GM19372 (cell line): ENCODE data around the gene NRTN.
"Not testable (repeated sequence)": the region's sequence is repeated elsewhere in the genome, so short reads cannot be mapped to it uniquely, and the experiment has no call there.

ENCODE experiments used
- ATAC-seq: cut with Tn5 transposase; IDR thresholded peaks from one replicate; pipeline ENCODE4 v1.9.1; 2021; ENCODE audit warnings: mild to moderate bottlenecking, low read depth, moderate library complexity; ENCODE audit not compliant: unreplicated experiment

The NRTN gene

GRCh38 chr19:5864725-5865486 is 60.0 kb downstream of the NRTN start:
- ATAC-seq: no peak

DNA sequence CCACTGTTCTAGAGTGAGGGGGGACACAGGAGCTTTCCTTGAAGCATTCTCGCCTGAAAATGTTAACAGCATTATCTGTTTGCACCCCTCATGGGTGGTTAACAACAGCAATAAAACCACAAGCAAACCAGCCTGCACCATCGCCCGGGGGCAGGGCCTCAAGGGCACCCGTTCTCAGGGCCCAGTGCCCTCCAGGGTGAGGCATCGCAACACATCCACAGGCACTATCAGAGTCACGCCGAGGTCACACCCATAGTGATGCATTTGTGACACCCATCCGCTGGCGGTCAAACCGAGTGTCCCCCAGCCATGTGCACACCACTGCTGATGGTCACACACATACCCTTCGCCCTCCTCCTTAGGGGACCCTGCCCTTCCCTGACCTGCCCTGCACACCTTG is 60.9 kb downstream of the NRTN start:
- ATAC-seq: no peak

DNA sequence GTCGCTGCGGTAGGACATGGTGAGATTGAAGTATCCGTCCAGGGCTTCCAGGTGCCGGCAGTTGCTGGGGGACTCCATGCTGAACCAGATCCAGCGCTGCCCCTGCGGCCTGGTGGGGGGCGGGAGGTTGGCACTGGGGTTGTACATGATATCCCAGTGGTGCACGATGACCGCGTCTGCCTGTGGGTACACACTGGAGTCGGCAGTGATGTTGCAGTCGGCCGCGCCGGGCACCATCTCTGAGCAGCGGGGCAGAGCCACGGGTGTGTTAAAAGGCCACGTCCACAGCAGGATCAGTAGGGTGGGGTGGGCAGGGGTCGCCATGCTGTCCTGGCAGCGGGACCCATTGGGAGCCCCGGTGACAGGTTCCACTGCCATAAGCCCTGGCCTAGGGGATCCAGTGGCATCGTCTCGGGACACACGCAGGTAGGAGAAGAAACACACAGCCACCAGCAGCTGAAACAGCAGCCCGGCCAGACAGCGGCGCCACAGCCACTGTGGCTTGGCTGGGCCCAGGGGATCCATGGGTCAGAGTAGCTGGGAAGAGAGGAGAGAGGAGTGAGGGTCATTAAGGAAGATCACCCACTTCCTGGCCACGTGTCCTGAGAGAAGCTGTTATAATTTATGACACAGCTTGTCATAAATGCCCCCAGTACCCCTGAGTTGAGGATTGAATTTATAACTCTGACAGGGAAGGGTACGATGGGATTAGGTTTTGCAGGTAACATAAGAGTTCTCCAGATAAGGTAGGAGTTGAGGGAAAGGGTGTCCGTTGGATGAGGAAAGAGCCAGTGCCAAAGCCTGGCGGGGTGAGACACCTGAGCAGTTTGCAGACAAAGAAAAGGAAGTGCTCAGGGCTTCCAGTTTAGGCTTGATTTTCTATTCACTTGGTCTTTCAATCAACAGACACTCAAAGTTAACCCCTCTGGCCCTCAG is 62.6 kb downstream of the NRTN start:
- no peak for ATAC-seq

GRCh38 chr19:5870986-5871394 is 66.1 kb downstream of the NRTN start:
- no peak for ATAC-seq

DNA sequence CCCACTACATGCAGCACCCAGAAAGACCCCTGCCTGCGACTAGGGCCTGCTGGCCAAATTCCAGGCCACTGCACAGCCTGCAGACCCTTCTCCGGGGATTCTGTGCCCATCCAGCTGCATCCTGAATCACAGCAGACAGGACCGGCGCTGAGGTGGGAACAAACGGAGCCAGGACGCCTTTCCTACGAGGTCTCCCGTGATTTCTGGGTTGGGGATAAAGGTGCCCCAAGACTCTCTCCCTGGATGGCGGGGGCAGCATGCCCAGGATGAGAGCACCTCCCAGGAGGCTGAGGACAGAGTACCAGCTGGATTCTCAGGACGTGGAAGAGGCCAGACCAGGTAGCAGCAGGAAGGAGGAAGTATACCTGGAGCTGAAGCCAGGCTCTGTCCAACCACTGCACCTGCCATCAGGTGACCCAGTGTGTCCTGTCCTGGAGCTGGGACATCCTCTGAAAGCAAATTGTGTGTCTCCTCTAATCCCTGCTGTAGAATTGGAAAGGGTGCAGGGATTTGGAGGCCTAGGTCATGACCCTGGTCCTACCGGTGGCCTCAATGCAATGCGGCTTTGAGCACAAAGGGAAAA is 68.8 kb downstream of the NRTN start:
- no peak for ATAC-seq

- not testable (repeated sequence) for ATAC-seq
Measured at GRCh38 chr19:5874496-5874895, 69.6 kb downstream of the NRTN start.

DNA sequence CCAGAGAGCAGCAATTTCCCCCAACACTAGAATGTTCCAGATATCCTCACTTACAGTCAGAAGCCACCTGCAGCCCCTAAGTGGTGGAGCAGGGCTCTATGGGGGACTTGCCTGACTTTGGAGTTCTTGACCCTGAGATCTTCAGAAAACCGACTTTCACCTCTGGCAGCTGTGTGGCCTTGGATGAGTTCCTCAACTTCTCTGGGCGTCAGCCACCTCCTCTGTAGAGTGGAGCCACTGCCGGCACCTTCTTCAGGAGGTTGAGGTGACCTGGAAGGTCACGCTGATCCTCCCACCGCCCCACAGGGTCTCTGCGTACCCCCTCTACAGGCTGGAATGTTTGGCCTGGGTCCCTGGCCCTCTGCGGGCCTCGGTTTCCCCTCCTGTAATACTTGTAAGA is 72.6 kb downstream of the NRTN start:
- ATAC-seq: no peak

DNA sequence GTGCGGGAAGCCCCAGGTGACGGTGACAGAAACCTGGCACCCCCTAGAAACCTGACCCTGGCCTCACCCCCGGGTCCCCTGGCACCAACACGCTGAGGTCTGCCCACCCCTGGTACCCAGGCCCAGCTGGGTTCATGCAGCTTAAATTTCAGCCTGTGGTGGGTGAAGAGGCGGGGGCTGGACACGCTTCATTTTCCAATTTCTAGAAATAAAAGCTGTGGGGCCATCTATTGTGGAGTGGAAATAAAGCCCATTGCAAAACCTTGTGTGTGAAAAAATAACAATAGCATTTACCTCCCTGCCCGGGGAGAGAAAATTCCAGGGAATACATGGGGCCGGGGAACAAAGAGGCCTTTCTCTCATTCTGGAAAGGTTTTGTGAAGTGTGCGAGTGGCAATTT is 73.0 kb downstream of the NRTN start:
- ATAC-seq: no peak
